NK-92 (cell line): ENCODE data around the gene BMS1.
"Not testable (repeated sequence)": the region's sequence is repeated elsewhere in the genome, so short reads cannot be mapped to it uniquely, and the experiment has no call there.

ENCODE experiments used
- DNase-seq: peaks from one replicate; lab custom pipeline; 2025; ENCODE audit not compliant: unreplicated experiment; lab: John Stamatoyannopoulos, UW

BMS1 gene

GRCh38 chr10:42795701-42796100, 13.1 kb downstream of the BMS1 start:
- DNase-seq: no peak

GRCh38 chr10:42801135-42801534, 18.5 kb downstream of the BMS1 start:
- no peak for DNase-seq

GRCh38 chr10:42802876-42803275, 20.3 kb downstream of the BMS1 start:
- DNase-seq: no peak

GRCh38 chr10:42809676-42810075, 27.1 kb downstream of the BMS1 start:
- no peak for DNase-seq

GRCh38 chr10:42812028-42812427, 29.4 kb downstream of the BMS1 start:
- no peak for DNase-seq

- DNase-seq: not testable (repeated sequence)
Measured at GRCh38 chr10:42813989-42814687, 31.5 kb downstream of the BMS1 start.

- not testable (repeated sequence) for DNase-seq
Measured at GRCh38 chr10:42816334-42816733, 33.7 kb downstream of the BMS1 start.

- no peak for DNase-seq
Measured at GRCh38 chr10:42816912-42817311, 34.3 kb downstream of the BMS1 start.

GRCh38 chr10:42817417-42817816, 34.8 kb downstream of the BMS1 start:
- DNase-seq: not testable (repeated sequence)

- DNase-seq: not testable (repeated sequence)
Measured at GRCh38 chr10:42826759-42827158, 44.2 kb downstream of the BMS1 start.

GRCh38 chr10:42827201-42827600, 44.6 kb downstream of the BMS1 start:
- DNase-seq: no peak

GRCh38 chr10:42828391-42828790, 45.8 kb downstream of the BMS1 start:
- DNase-seq: not testable (repeated sequence)

- DNase-seq: no peak
Measured at GRCh38 chr10:42830237-42830636, 47.6 kb downstream of the BMS1 start.

- no peak for DNase-seq
Measured at GRCh38 chr10:42836096-42836495, 53.5 kb downstream of the BMS1 start.

- no peak for DNase-seq
Measured at GRCh38 chr10:42836771-42837468, 54.3 kb downstream of the BMS1 start.

- DNase-seq: not testable (repeated sequence)
Measured at GRCh38 chr10:42844810-42845209, 62.2 kb downstream of the BMS1 start.

GRCh38 chr10:42847261-42847660, 64.7 kb downstream of the BMS1 start:
- DNase-seq: not testable (repeated sequence)

GRCh38 chr10:42850931-42851330, 68.3 kb downstream of the BMS1 start:
- no peak for DNase-seq

GRCh38 chr10:42859256-42859655, 76.7 kb downstream of the BMS1 start:
- DNase-seq: no peak

- DNase-seq: not testable (repeated sequence)
Measured at GRCh38 chr10:42860016-42860415, 77.4 kb downstream of the BMS1 start.

- not testable (repeated sequence) for DNase-seq
Measured at GRCh38 chr10:42862801-42863200, 80.2 kb downstream of the BMS1 start.

GRCh38 chr10:42864575-42864974, 82.0 kb downstream of the BMS1 start:
- no peak for DNase-seq

GRCh38 chr10:42865716-42866114, 83.1 kb downstream of the BMS1 start:
- no peak for DNase-seq
